Astrocyte (in vitro differentiated cells and primary cell): Measurements from ENCODE around the gene TEX29.

ENCODE experiments used
- EZH2 ChIP-seq: IDR thresholded peaks from 2 replicates; pipeline ENCODE4 v1.6.1; 2012; ENCODE audit warnings: mild to moderate bottlenecking, low read length, inconsistent platforms; ENCODE audit not compliant: insufficient read depth
- TF ChIP-seq, protein P1 (sequence below): IDR thresholded peaks from 2 replicates; pipeline ENCODE4 v1.5.1; 2011; ENCODE audit warnings: low read depth, mild to moderate bottlenecking, inconsistent platforms, low read length, moderate library complexity; ENCODE audit not compliant: insufficient read depth

GRCh38 chr13:111393221-111393790, 72.9 kb downstream of the TEX29 start:
- TF ChIP-seq, protein P1, sequence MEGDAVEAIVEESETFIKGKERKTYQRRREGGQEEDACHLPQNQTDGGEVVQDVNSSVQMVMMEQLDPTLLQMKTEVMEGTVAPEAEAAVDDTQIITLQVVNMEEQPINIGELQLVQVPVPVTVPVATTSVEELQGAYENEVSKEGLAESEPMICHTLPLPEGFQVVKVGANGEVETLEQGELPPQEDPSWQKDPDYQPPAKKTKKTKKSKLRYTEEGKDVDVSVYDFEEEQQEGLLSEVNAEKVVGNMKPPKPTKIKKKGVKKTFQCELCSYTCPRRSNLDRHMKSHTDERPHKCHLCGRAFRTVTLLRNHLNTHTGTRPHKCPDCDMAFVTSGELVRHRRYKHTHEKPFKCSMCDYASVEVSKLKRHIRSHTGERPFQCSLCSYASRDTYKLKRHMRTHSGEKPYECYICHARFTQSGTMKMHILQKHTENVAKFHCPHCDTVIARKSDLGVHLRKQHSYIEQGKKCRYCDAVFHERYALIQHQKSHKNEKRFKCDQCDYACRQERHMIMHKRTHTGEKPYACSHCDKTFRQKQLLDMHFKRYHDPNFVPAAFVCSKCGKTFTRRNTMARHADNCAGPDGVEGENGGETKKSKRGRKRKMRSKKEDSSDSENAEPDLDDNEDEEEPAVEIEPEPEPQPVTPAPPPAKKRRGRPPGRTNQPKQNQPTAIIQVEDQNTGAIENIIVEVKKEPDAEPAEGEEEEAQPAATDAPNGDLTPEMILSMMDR: no peak
- TF ChIP-seq EZH2: no peak
